Measurements from ENCODE around the gene RBBP5.

DNA sequence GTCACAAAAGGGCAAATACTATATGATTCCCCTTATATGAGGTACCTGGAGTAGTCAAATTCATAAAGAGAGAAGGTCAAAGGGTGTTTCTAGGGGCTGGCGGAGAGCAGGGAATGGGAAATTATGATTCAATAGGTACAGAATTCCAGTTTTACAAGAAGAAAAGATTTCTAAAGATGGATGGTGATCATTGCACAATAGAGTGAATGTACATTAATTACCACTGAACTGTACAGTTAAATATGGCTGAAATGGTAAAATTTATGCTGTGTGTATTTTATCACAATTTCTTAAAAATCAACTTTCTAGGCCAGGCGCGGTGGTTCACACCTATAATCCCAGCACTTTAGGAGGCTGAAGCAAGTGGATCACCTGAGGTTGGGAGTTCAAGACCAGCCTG lies 19.4 kb downstream of the RBBP5 start:
- TF ChIP-seq, protein P1, sequence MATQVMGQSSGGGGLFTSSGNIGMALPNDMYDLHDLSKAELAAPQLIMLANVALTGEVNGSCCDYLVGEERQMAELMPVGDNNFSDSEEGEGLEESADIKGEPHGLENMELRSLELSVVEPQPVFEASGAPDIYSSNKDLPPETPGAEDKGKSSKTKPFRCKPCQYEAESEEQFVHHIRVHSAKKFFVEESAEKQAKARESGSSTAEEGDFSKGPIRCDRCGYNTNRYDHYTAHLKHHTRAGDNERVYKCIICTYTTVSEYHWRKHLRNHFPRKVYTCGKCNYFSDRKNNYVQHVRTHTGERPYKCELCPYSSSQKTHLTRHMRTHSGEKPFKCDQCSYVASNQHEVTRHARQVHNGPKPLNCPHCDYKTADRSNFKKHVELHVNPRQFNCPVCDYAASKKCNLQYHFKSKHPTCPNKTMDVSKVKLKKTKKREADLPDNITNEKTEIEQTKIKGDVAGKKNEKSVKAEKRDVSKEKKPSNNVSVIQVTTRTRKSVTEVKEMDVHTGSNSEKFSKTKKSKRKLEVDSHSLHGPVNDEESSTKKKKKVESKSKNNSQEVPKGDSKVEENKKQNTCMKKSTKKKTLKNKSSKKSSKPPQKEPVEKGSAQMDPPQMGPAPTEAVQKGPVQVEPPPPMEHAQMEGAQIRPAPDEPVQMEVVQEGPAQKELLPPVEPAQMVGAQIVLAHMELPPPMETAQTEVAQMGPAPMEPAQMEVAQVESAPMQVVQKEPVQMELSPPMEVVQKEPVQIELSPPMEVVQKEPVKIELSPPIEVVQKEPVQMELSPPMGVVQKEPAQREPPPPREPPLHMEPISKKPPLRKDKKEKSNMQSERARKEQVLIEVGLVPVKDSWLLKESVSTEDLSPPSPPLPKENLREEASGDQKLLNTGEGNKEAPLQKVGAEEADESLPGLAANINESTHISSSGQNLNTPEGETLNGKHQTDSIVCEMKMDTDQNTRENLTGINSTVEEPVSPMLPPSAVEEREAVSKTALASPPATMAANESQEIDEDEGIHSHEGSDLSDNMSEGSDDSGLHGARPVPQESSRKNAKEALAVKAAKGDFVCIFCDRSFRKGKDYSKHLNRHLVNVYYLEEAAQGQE (IDR thresholded peaks at IDR 0.05; ENCODE audit: low read depth): no peak
- TF ChIP-seq TEAD4 (IDR thresholded peaks at IDR 0.05): no peak
- no peak for TF ChIP-seq EP300 (IDR thresholded peaks at IDR 0.05; ENCODE audit: borderline replicate concordance)
- TF ChIP-seq, protein P2, sequence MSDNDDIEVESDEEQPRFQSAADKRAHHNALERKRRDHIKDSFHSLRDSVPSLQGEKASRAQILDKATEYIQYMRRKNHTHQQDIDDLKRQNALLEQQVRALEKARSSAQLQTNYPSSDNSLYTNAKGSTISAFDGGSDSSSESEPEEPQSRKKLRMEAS (IDR thresholded peaks at IDR 0.05): no peak
- no peak for TF ChIP-seq YY1 (IDR thresholded peaks at IDR 0.05; ENCODE audit: low read depth)
- TF ChIP-seq RAD21 (IDR thresholded peaks at IDR 0.05; ENCODE audit: low read depth): no peak
- TF ChIP-seq TAF1 (IDR thresholded peaks at IDR 0.05; ENCODE audit: low read depth): no peak
- TF ChIP-seq CEBPB (IDR thresholded peaks at IDR 0.05): no peak
- no peak for TF ChIP-seq CREB1 (IDR thresholded peaks at IDR 0.05; ENCODE audit: low read depth)
- no peak for TF ChIP-seq EGR1 (IDR thresholded peaks at IDR 0.05)
- no peak for TF ChIP-seq TCF12 (IDR thresholded peaks at IDR 0.05; ENCODE audit: low read depth)
- no peak for TF ChIP-seq ZBTB7A (IDR thresholded peaks at IDR 0.05; ENCODE audit: low read depth)
- no peak for TF ChIP-seq FOXM1 (IDR thresholded peaks at IDR 0.05; ENCODE audit: borderline replicate concordance, low read depth)
